GM12878 (cell line): Measurements from ENCODE around the gene CDC42EP1. TPM values are rescaled to one million over a fixed set of nuclear protein-coding genes. Genes with fewer than 3 reads are reported as not detected.

Experiments
- ATAC-seq: fragments of 200-7000 bp; cut with Tn5 transposase; 3 replicates; pipeline ENCODE4 v1.9.1; 2020; ENCODE audit warnings: mild to moderate bottlenecking, moderate library complexity
- BruUV-seq: library from RNA; stranded (reverse); fragments of 400-500 nt; replicated peaks from 2 replicates; lab custom pipeline; 2021; lab: Mats Ljungman, UMichigan
- CTCF ChIA-PET: fragments of 300-600 bp; sonication (Branson Sonifier 250); formaldehyde crosslinking; extraction: SDS; loops from one replicate; lab custom pipeline; 2021; ENCODE audit warnings: inconsistent platforms; lab: Yijun Ruan, JAX
- POLR2A ChIA-PET: fragments of 350-600 bp; formaldehyde crosslinking; extraction: SDS; loops from one replicate; lab custom pipeline; 2021; ENCODE audit warnings: inconsistent platforms; lab: Charles Lee
- RAD21 ChIA-PET: fragments of 300-600 bp; sonication (Branson Sonifier 250); formaldehyde crosslinking; loops from one replicate; lab custom pipeline; 2023; ENCODE audit warnings: antibody characterized with exemption; ENCODE audit not compliant: unreplicated experiment; lab: Charles Lee
- SMC1A ChIA-PET: fragments of 300-600 bp; sonication (Branson Sonifier 250); formaldehyde crosslinking; loops from one replicate; lab custom pipeline; 2023; ENCODE audit not compliant: unreplicated experiment, uncharacterized antibody; lab: Charles Lee
- DNase-seq: peaks from one replicate; pipeline ENCODE4 v3.0.0-alpha.2; 2011; ENCODE audit warnings: low read depth, low spot score
- FAIRE-seq: peaks from 3 replicates; lab custom pipeline; 2011; peaks lifted over from hg19 to GRCh38; lab: Jason Lieb, UNC
- H2AFZ ChIP-seq: 2 replicates; pipeline ENCODE4 v1.6.0; 2011; ENCODE audit warnings: low read depth, low read length, control low read depth; ENCODE audit not compliant: control insufficient read depth
- H3K27ac ChIP-seq: 2 replicates; pipeline ENCODE4 v1.5.1; 2011; ENCODE audit warnings: control low read depth; ENCODE audit not compliant: control insufficient read depth, insufficient read depth
- H3K27me3 ChIP-seq, 2 experiments: replicated peaks in 1 of 2; 2 replicates each; pipeline versions ENCODE4 v1.6.0 to v1.6.1; 2011; ENCODE audit warnings: low read length in 1 of 2; ENCODE audit not compliant: control insufficient read depth in 2 of 2, insufficient read depth in 2 of 2
- H3K36me3 ChIP-seq, 2 experiments: 2 replicates each; pipeline ENCODE4 v1.5.1; 2011; ENCODE audit warnings: low read length in 1 of 2; ENCODE audit not compliant: control insufficient read depth in 2 of 2, insufficient read depth in 2 of 2
- H3K4me1 ChIP-seq: 2 replicates; pipeline ENCODE4 v1.6.1; 2011; ENCODE audit warnings: mild to moderate bottlenecking, low read length, moderate library complexity, mixed read lengths; ENCODE audit not compliant: control insufficient read depth, insufficient read depth
- H3K4me2 ChIP-seq: 2 replicates; pipeline ENCODE4 v1.6.0; 2011; ENCODE audit warnings: control low read depth; ENCODE audit not compliant: control insufficient read depth, insufficient read depth
- H3K4me3 ChIP-seq: fragments of 200-600 bp; sonication (generic); 2 replicates; pipeline ENCODE4 v1.5.1; 2016
- H3K79me2 ChIP-seq: 2 replicates; pipeline ENCODE4 v1.6.0; 2011; ENCODE audit warnings: low read length; ENCODE audit not compliant: control insufficient read depth, insufficient read depth
- H3K9ac ChIP-seq: 2 replicates; pipeline ENCODE4 v1.8.0; 2011; ENCODE audit warnings: low read length, control low read depth, mixed read lengths; ENCODE audit not compliant: control insufficient read depth, insufficient read depth
- H3K9me3 ChIP-seq: replicated peaks from 3 replicates; pipeline ENCODE4 v1.5.1; 2011; ENCODE audit warnings: mild to moderate bottlenecking, low read length; ENCODE audit not compliant: control insufficient read depth, insufficient read depth
- H4K20me1 ChIP-seq: 2 replicates; pipeline ENCODE4 v1.6.0; 2011; ENCODE audit not compliant: control insufficient read depth, insufficient read depth
- ASH2L ChIP-seq: fragments of 300-600, 200-600 bp; sonication (generic); IDR thresholded peaks from 2 replicates; pipeline ENCODE4 v1.6.1; 2017; ENCODE audit warnings: low read depth, mild to moderate bottlenecking, borderline replicate concordance
- ETV6 ChIP-seq, 2 experiments: fragments of 450-650 bp in 1 of 2; IDR thresholded peaks in 1 of 2; conservative IDR thresholded peaks in 1 of 2; 2 replicates each; pipeline ENCODE4 v1.6.1; 2014; ENCODE audit warnings: antibody characterized with exemption in 1 of 2, borderline replicate concordance in 1 of 2, low read depth in 1 of 2, mild to moderate bottlenecking in 1 of 2, moderate library complexity in 1 of 2
- IRF4 ChIP-seq: IDR thresholded peaks from 2 replicates; pipeline ENCODE4 v1.6.1; 2011; ENCODE audit warnings: low read depth, low read length
- PML ChIP-seq: IDR thresholded peaks from 2 replicates; pipeline ENCODE4 v1.6.1; 2012; ENCODE audit warnings: low read length, inconsistent platforms
- POU2F2 ChIP-seq: IDR thresholded peaks from 3 replicates; pipeline ENCODE4 v1.6.1; 2011; ENCODE audit warnings: low read depth, mild to moderate bottlenecking, low read length, borderline replicate concordance
- SMC3 ChIP-seq: IDR thresholded peaks from 2 replicates; pipeline ENCODE4 v1.6.1; 2011; ENCODE audit warnings: low read length, improper control_type of control experiment, borderline replicate concordance
- YY1 ChIP-seq: IDR thresholded peaks from 2 replicates; pipeline ENCODE4 v1.6.1; 2011; ENCODE audit warnings: low read depth, mild to moderate bottlenecking, low read length
- ZSCAN29 ChIP-seq: fragments of 450-650 bp; IDR thresholded peaks from 2 replicates; pipeline ENCODE4 v1.6.1; 2017; ENCODE audit warnings: mild to moderate bottlenecking, moderate library complexity
- WGBS: methylation state at CpG from one replicate; pipeline ENCODE4 v1.1.6; 2016; ENCODE audit warnings: low lambda C conversion rate; ENCODE audit not compliant: insufficient replicate concordance, insufficient coverage; ENCODE audit errors: missing lambda C conversion rate; 5-methylcytosine and 5-hydroxymethylcytosine counted together
- in situ Hi-C: fragments of 300-500 bp; cut with MboI; formaldehyde crosslinking; loops from 9 replicates; pipeline ENCODE4 v1.14.3; 2018; ENCODE audit warnings: mixed read lengths
- intact Hi-C: fragments of 100-400 bp; cut with micrococcal nuclease; formaldehyde crosslinking; loops from one replicate; pipeline ENCODE4 v1.14.2; 2022; ENCODE audit not compliant: unreplicated experiment
- polyA plus RNA-seq, 11 experiments: library from polyadenylated mRNA; depleted of rRNA in 4 of 11; unstranded in 6 of 11; stranded (reverse) in 5 of 11; fragments of >200 nt; fragmentation: Nextera tagmentation in 4 of 11; fragmentation: Illumina TruSeq in 1 of 11; extraction: Ambion mirVana in 4 of 11; extraction: Trizol in 1 of 11; gene quantifications; 1 replicate in 1 of 11; 2 replicates in 10 of 11; pipeline versions ENCODE4 v1.2.1 to v1.2.3, GENCODE V29; 2011 to 2016; ENCODE audit warnings: inconsistent platforms in 2 of 11, missing spikeins in 2 of 11, low read depth in 1 of 11
- total RNA-seq, 4 experiments: library from RNA; depleted of rRNA in 3 of 4; stranded (reverse); fragments of >200 nt in 3 of 4; fragmentation: Illumina TruSeq in 1 of 4; extraction: Trizol in 1 of 4; gene quantifications; 2 replicates each; pipeline versions ENCODE4 v1.2.1 to v1.2.3, GENCODE V29; 2013 to 2021
- TF ChIP-seq, protein P1 (sequence below): fragments of 450-650 bp; IDR thresholded peaks from 2 replicates; pipeline ENCODE4 v1.6.1; 2016; ENCODE audit warnings: mild to moderate bottlenecking

CDC42EP1 gene
- total and polyA plus RNA-seq, 10 of the 15 experiments (the other 5 are each of a cell fraction or from before 2014, with no cell fraction given): 0.04 to 0.33 (median 0.09) TPM; not detected in 7

DNA sequence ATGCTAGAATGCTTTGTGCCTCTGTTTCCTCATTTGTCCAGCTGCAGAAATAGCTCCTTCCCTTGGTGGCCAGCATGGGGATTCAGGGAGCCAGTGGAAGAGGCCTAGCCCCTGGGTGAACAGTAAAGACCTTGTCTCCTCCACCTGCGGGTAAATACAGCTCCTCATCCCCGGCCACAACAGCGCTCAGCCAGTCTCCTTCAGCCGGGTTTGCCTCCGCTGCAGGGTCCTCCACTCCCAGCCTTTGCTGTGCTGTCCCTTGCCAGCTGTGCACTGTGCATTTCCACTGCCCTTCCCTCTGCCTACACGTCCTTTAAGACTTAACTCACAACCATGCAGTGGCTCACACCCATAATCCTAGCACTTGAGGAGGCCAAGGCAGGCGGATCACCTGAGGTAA is 1.5 kb upstream of the CDC42EP1 start:
- FAIRE-seq (no peak), DNase-seq (no peak), ATAC-seq (no peak)
- no peak overlapping the region for H2AFZ ChIP-seq
- POLR2A ChIA-PET: no interaction called here
- no peak overlapping the region for H3K27ac ChIP-seq
- no peaks in the 10 kb centered on the region for H3K9me3 ChIP-seq
- RAD21 ChIA-PET: no interaction called here
- no peak overlapping the region for H3K4me3 ChIP-seq
- H3K36me3 ChIP-seq: no peaks in the 10 kb centered on the region
- H4K20me1 ChIP-seq: no peaks in the 10 kb centered on the region
- in situ Hi-C loops: no loop called here
- no peak overlapping the region for H3K4me2 ChIP-seq
- H3K27me3 ChIP-seq: peaks cover 16 to 18% of the 10 kb centered on the region in 2 experiments
- CTCF ChIA-PET: interaction anchor here (0.6 kb wide), 1 partner anchor 9 kb away, joined by 3 read pairs; no protein-coding TSS in a partner anchor
- WGBS: 55% methylated on average over 7 of the region's 7 CpGs
- H3K9ac ChIP-seq: no peak overlapping the region
- no peaks in the 10 kb centered on the region; the same call in 1 of the 2 replicates for H3K4me1 ChIP-seq
- TF ChIP-seq POU2F2: no peak
- TF ChIP-seq, protein P1, sequence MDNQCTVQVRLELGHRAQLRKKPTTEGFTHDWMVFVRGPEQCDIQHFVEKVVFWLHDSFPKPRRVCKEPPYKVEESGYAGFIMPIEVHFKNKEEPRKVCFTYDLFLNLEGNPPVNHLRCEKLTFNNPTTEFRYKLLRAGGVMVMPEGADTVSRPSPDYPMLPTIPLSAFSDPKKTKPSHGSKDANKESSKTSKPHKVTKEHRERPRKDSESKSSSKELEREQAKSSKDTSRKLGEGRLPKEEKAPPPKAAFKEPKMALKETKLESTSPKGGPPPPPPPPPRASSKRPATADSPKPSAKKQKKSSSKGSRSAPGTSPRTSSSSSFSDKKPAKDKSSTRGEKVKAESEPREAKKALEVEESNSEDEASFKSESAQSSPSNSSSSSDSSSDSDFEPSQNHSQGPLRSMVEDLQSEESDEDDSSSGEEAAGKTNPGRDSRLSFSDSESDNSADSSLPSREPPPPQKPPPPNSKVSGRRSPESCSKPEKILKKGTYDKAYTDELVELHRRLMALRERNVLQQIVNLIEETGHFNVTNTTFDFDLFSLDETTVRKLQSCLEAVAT: no peak
- no peak for TF ChIP-seq ETV6 (conservative IDR thresholded peaks at IDR 0.05 in 1 of 2, IDR thresholded peaks at IDR 0.05 in 1 of 2; ENCODE audit: borderline replicate concordance in 1 of 2, low read depth in 1 of 2)
- TF ChIP-seq ASH2L: no peak
- no peak for TF ChIP-seq ZSCAN29
- TF ChIP-seq PML: no peak
- TF ChIP-seq IRF4: no peak
- TF ChIP-seq YY1: no peak
- no peak for TF ChIP-seq SMC3
- intact Hi-C loops: no loop called here
- BruUV-seq: no TSS peak
- H3K79me2 ChIP-seq: no peaks in the 10 kb centered on the region
- SMC1A ChIA-PET: interaction anchor here (2.5 kb wide), 1 partner anchor 8 kb away, joined by 17 read pairs; no protein-coding TSS in a partner anchor
